ENCODE measurements around the gene KRTAP3-3. TPM values are rescaled to one million over a fixed set of nuclear protein-coding genes. Genes with fewer than 3 reads are reported as not detected.
"Not testable (repeated sequence)": the region's sequence is repeated elsewhere in the genome, so short reads cannot be mapped to it uniquely, and the experiment has no call there.

The KRTAP3-3 gene
- polyA plus RNA-seq (2013), result not detected in 2 replicates

DNA sequence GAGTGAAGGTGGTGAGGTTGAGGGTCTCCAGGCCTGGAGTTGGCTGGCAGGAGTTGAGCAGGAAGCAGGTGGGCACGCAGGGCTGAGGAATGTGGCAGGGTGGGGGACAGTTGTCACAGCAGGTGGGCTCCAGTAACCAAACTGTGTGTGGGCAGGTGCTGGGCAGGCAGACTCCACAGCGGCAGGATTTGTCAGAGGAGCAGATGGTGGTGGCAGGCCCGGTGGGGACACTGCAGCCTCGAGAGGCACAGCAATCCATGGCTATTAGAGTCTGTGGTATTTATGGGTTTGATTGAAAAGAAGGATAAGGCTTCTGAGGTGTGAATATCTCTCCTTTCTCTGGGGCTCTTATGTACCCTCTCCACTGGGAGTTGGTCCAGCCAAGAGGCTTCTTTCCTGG is at the start of gene KRTAP3-3:
KRTAP3-3 (minus strand) TSS at position 326 of the 400 bp plus-strand sequence; CDS start at position 259, 67 bp downstream.
- DNase-seq, result no peak
- Histone ChIP-seq H3K23ac (ENCODE audit: low read length) (no peak within 1 kb of the TSS), H2BK120ac (ENCODE audit: insufficient read depth, low read length, poor library complexity) (no peak within 1 kb of the TSS), H3K79me2 (ENCODE audit: control insufficient read depth, insufficient read depth, low read length, poor library complexity) (no peaks in the 10 kb centered on the region), H3K36me3 (ENCODE audit: control insufficient read depth in 1 of 2, insufficient read depth in 2 of 2, low read length in 2 of 2) (no peaks in the 10 kb centered on the region), H2BK12ac (ENCODE audit: low read length) (no peak within 1 kb of the TSS), H2BK5ac (ENCODE audit: low read depth, low read length, poor library complexity) (no peak within 1 kb of the TSS), H3K79me1 (ENCODE audit: low read length) (no peaks in the 10 kb centered on the region), H3K9me3 (ENCODE audit: insufficient read depth, low read depth, low read length) (no peaks in the 10 kb centered on the region), H3K18ac (ENCODE audit: low read length) (no peak within 1 kb of the TSS), H4K12ac (ENCODE audit: low read depth, low read length) (no peak within 1 kb of the TSS), H2AK5ac (ENCODE audit: low read length) (no peak within 1 kb of the TSS), H4K8ac (ENCODE audit: low read depth, low read length) (no peak within 1 kb of the TSS), H3K4me3 (ENCODE audit: low read depth, low read length) (no peak within 1 kb of the TSS), H3K27me3 (ENCODE audit: insufficient read depth, low read length) (no peaks in the 10 kb centered on the region), H4K91ac (ENCODE audit: low read depth, low read length) (no peak within 1 kb of the TSS), H3K9ac (ENCODE audit: low read length) (no peak within 1 kb of the TSS), H3K27ac (ENCODE audit: low read depth, low read length) (no peak within 1 kb of the TSS), H3K4me1 (ENCODE audit: control insufficient read depth in 1 of 2, insufficient read depth in 2 of 2, low read length in 2 of 2) (no peaks in the 10 kb centered on the region), H2AFZ (ENCODE audit: insufficient read depth, low read length, poor library complexity) (no peak within 1 kb of the TSS), H3K4me2 (ENCODE audit: low read length) (no peak within 1 kb of the TSS), H3K4ac (ENCODE audit: low read depth, low read length) (no peak within 1 kb of the TSS), H3K14ac (ENCODE audit: low read length) (no peak within 1 kb of the TSS)
- no CpG with 5 or more reads among the region's 4 CpGs for WGBS (ENCODE audit: extremely low coverage, insufficient coverage, insufficient read length)

DNA sequence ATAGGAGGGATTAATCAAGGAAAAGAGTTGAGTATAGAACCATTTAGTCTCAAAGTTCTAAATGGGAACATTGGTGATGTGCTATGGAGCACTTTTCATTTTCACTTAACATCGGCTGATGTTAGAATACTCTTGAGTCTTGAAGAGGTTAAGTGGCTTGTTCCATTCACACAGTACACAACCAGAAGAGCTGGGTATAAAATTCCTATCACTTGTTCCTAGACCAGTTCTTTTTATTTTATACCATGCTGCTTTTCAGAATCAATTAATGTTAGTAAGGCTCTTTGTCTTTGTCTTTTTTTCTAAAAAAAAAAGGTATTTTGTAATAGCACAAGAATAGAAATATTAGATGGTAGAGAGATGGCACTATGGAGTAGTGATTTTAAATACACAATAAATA is 49.0 kb upstream of the KRTAP3-3 start:
- H3K27ac ChIP-seq (ENCODE audit: low read depth, low read length), result no peak overlapping the region
- no peak overlapping the region for H2AFZ ChIP-seq (ENCODE audit: insufficient read depth, low read length, poor library complexity)
- WGBS (ENCODE audit: extremely low coverage, insufficient coverage, insufficient read length), result no CpG with 5 or more reads among the region's 1 CpG
- H3K23ac ChIP-seq (ENCODE audit: low read length), result no peak overlapping the region
- no peak overlapping the region for H4K91ac ChIP-seq (ENCODE audit: low read depth, low read length)
- no peak overlapping the region for H3K9ac ChIP-seq (ENCODE audit: low read length)
- H3K14ac ChIP-seq (ENCODE audit: low read length), result no peak overlapping the region
- no peak for DNase-seq
- no peaks in the 10 kb centered on the region for H3K9me3 ChIP-seq (ENCODE audit: insufficient read depth, low read depth, low read length)
- no peaks in the 10 kb centered on the region for H3K27me3 ChIP-seq (ENCODE audit: insufficient read depth, low read length)
- H3K4me2 ChIP-seq (ENCODE audit: low read length), result no peak overlapping the region
- H2AK5ac ChIP-seq (ENCODE audit: low read length), result no peak overlapping the region
- H3K18ac ChIP-seq (ENCODE audit: low read length), result no peak overlapping the region
- H3K4me3 ChIP-seq (ENCODE audit: low read depth, low read length), result no peak overlapping the region
- no peak overlapping the region for H2BK5ac ChIP-seq (ENCODE audit: low read depth, low read length, poor library complexity)
- H3K4me1 ChIP-seq (ENCODE audit: control insufficient read depth in 1 of 2, insufficient read depth in 2 of 2, low read length in 2 of 2), result peaks cover under 1 to 1% of the 10 kb centered on the region in 2 experiments
- no peaks in the 10 kb centered on the region for H3K36me3 ChIP-seq (ENCODE audit: control insufficient read depth in 1 of 2, insufficient read depth in 2 of 2, low read length in 2 of 2)
- no peak overlapping the region for H2BK120ac ChIP-seq (ENCODE audit: insufficient read depth, low read length, poor library complexity)
- H3K4ac ChIP-seq (ENCODE audit: low read depth, low read length), result no peak overlapping the region
- no peaks in the 10 kb centered on the region for H3K79me2 ChIP-seq (ENCODE audit: control insufficient read depth, insufficient read depth, low read length, poor library complexity)
- no peak overlapping the region for H2BK12ac ChIP-seq (ENCODE audit: low read length)
- H3K79me1 ChIP-seq (ENCODE audit: low read length), result peaks cover 3% of the 10 kb centered on the region
- H4K12ac ChIP-seq (ENCODE audit: low read depth, low read length), result no peak overlapping the region
- no peak overlapping the region for H4K8ac ChIP-seq (ENCODE audit: low read depth, low read length)

DNA sequence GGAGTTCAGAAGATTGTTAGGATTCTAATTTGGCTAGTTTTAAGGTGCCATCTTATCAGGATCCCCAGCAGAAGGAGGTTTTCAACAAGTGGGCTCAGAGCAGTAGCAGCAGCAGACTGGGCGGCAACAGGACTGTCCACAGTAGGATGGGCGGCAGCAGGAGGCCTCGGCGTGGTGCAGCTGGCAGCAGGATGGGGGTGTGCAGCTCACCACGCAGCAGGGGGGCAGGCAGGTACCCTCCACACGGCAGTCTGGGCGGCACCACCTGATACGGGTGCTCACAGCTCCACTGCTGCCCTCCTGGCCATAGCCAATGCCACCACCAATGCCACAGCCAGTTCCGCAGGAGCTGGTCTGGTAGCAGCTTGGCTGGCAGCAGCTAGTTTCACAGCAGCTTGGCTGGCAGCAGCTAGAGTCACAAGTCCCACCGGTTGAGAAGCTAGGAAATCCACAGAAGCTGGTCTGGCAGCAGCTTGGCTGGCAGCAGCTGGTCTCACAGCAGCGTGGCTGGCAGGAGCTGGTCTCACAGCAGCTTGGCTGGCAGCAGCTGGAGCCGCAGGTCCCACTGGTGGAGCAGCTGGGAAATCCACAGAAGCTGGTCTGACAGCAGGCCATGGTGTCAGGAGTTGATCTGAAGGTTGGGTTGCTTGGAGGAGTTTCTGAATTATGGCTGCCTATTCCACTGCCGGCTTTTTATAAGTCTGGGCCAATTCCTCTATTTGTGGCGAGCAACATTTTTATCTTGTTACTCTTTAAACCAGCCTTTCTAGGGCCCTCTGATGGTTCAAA is 47.0 kb upstream of the KRTAP3-3 start, which contains the start of gene KRTAP1-1:
KRTAP1-1 (minus strand) TSS at position 668 of the 789 bp plus-strand sequence; CDS start at position 615, 53 bp downstream.
- H2BK12ac ChIP-seq (ENCODE audit: low read length); H3K79me1 ChIP-seq (ENCODE audit: low read length); H3K27ac ChIP-seq (ENCODE audit: low read depth, low read length); H3K9me3 ChIP-seq (ENCODE audit: insufficient read depth, low read depth, low read length); H3K4me1 ChIP-seq (ENCODE audit: control insufficient read depth in 1 of 2, insufficient read depth in 2 of 2, low read length in 2 of 2); H3K79me2 ChIP-seq (ENCODE audit: control insufficient read depth, insufficient read depth, low read length, poor library complexity); H4K91ac ChIP-seq (ENCODE audit: low read depth, low read length); H3K18ac ChIP-seq (ENCODE audit: low read length); H3K23ac ChIP-seq (ENCODE audit: low read length); H3K9ac ChIP-seq (ENCODE audit: low read length); H3K36me3 ChIP-seq (ENCODE audit: control insufficient read depth in 1 of 2, insufficient read depth in 2 of 2, low read length in 2 of 2); H2BK5ac ChIP-seq (ENCODE audit: low read depth, low read length, poor library complexity); H3K4me3 ChIP-seq (ENCODE audit: low read depth, low read length); H3K4me2 ChIP-seq (ENCODE audit: low read length); H3K27me3 ChIP-seq (ENCODE audit: insufficient read depth, low read length); H4K8ac ChIP-seq (ENCODE audit: low read depth, low read length); H2AFZ ChIP-seq (ENCODE audit: insufficient read depth, low read length, poor library complexity); H2AK5ac ChIP-seq (ENCODE audit: low read length); H3K14ac ChIP-seq (ENCODE audit: low read length); H2BK120ac ChIP-seq (ENCODE audit: insufficient read depth, low read length, poor library complexity); H4K12ac ChIP-seq (ENCODE audit: low read depth, low read length); DNase-seq; H3K4ac ChIP-seq (ENCODE audit: low read depth, low read length): not testable (repeated sequence)
- WGBS (ENCODE audit: extremely low coverage, insufficient coverage, insufficient read length), result no CpG with 5 or more reads among the region's 14 CpGs

DNA sequence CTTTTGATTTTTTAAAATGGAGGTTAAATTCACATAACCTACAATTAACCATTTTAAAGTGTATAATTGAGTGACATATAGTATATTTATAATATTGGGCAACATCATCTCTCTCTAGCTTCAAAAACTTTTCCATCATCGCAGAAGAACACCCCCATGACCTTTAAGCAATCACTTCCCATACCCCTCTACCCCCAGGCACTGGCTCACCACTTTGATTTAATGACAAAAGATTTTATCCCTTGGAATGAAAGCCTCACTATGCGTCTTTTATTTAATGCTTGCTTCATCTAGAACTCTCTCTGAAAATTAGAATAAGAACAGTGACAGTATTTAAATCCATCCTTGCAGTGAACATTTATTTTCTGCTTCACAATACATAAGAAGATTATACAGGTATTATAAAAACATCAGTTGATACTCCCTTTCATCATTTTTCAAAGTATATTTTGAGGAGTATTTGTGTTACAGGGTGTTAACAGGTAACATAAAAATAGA is 43.9 kb upstream of the KRTAP3-3 start:
- H3K36me3 ChIP-seq (ENCODE audit: control insufficient read depth in 1 of 2, insufficient read depth in 2 of 2, low read length in 2 of 2), result no peaks in the 10 kb centered on the region
- no peak overlapping the region for H2AFZ ChIP-seq (ENCODE audit: insufficient read depth, low read length, poor library complexity)
- H4K91ac ChIP-seq (ENCODE audit: low read depth, low read length), result no peak overlapping the region
- no peak overlapping the region for H3K4me2 ChIP-seq (ENCODE audit: low read length)
- no peak overlapping the region for H3K4me3 ChIP-seq (ENCODE audit: low read depth, low read length)
- H3K4ac ChIP-seq (ENCODE audit: low read depth, low read length), result no peak overlapping the region
- H3K9ac ChIP-seq (ENCODE audit: low read length), result no peak overlapping the region
- DNase-seq, result no peak
- no peak overlapping the region for H2BK120ac ChIP-seq (ENCODE audit: insufficient read depth, low read length, poor library complexity)
- H3K27ac ChIP-seq (ENCODE audit: low read depth, low read length), result no peak overlapping the region
- no peak overlapping the region for H3K14ac ChIP-seq (ENCODE audit: low read length)
- WGBS (ENCODE audit: extremely low coverage, insufficient coverage, insufficient read length), result no CpG with 5 or more reads among the region's 2 CpGs
- no peak overlapping the region for H2AK5ac ChIP-seq (ENCODE audit: low read length)
- H3K4me1 ChIP-seq (ENCODE audit: control insufficient read depth in 1 of 2, insufficient read depth in 2 of 2, low read length in 2 of 2), result no peaks in the 10 kb centered on the region
- no peaks in the 10 kb centered on the region for H3K9me3 ChIP-seq (ENCODE audit: insufficient read depth, low read depth, low read length)
- H3K79me1 ChIP-seq (ENCODE audit: low read length), result no peaks in the 10 kb centered on the region
- H2BK5ac ChIP-seq (ENCODE audit: low read depth, low read length, poor library complexity), result no peak overlapping the region
- H3K23ac ChIP-seq (ENCODE audit: low read length), result no peak overlapping the region
- H3K18ac ChIP-seq (ENCODE audit: low read length), result no peak overlapping the region
- H4K12ac ChIP-seq (ENCODE audit: low read depth, low read length), result no peak overlapping the region
- H4K8ac ChIP-seq (ENCODE audit: low read depth, low read length), result no peak overlapping the region
- H2BK12ac ChIP-seq (ENCODE audit: low read length), result no peak overlapping the region
- no peaks in the 10 kb centered on the region for H3K27me3 ChIP-seq (ENCODE audit: insufficient read depth, low read length)
- no peaks in the 10 kb centered on the region for H3K79me2 ChIP-seq (ENCODE audit: control insufficient read depth, insufficient read depth, low read length, poor library complexity)

Measured in trophoblast cell (in vitro differentiated cells and primary cell).